ENCODE data around the gene LEMD3. TPM values are rescaled to one million over a fixed set of nuclear protein-coding genes. Genes with fewer than 3 reads are reported as not detected.

Gene LEMD3
- total RNA-seq, 1 donor from 2014 or later: 25.5 TPM

DNA sequence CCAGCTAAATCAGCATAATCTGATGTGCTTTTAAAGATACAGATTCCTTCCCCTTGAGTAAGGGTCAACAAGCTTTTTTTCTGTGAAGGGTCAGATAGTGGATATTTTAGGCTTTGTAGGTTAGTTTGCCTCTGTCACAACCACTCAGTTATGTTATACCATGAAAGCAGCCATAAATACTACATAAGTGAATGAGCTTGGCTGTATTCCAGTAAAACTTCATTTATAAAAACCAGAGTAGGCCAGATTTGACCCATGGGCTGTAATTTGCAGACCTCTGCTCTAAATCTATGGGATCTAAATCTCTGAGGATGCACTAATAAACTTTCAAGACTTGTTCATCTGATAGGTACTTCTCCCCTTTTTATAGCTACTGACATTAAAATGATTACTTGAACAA lies 47.7 kb downstream of the LEMD3 start:
- no peak for DNase-seq (ENCODE audit: low read depth)
- H3K36me3 ChIP-seq (ENCODE audit: control insufficient read depth, insufficient read depth, low read length): no peaks in the 10 kb centered on the region
- H3K4me3 ChIP-seq (ENCODE audit: low read depth, low read length): no peak overlapping the region
- H3K27me3 ChIP-seq (ENCODE audit: control insufficient read depth, insufficient read depth, low read length): no peaks in the 10 kb centered on the region
- TF ChIP-seq, protein P1, sequence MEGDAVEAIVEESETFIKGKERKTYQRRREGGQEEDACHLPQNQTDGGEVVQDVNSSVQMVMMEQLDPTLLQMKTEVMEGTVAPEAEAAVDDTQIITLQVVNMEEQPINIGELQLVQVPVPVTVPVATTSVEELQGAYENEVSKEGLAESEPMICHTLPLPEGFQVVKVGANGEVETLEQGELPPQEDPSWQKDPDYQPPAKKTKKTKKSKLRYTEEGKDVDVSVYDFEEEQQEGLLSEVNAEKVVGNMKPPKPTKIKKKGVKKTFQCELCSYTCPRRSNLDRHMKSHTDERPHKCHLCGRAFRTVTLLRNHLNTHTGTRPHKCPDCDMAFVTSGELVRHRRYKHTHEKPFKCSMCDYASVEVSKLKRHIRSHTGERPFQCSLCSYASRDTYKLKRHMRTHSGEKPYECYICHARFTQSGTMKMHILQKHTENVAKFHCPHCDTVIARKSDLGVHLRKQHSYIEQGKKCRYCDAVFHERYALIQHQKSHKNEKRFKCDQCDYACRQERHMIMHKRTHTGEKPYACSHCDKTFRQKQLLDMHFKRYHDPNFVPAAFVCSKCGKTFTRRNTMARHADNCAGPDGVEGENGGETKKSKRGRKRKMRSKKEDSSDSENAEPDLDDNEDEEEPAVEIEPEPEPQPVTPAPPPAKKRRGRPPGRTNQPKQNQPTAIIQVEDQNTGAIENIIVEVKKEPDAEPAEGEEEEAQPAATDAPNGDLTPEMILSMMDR (IDR thresholded peaks at IDR 0.05; ENCODE audit: insufficient read depth, low read length, poor library complexity, severe bottlenecking): no peak

DNA sequence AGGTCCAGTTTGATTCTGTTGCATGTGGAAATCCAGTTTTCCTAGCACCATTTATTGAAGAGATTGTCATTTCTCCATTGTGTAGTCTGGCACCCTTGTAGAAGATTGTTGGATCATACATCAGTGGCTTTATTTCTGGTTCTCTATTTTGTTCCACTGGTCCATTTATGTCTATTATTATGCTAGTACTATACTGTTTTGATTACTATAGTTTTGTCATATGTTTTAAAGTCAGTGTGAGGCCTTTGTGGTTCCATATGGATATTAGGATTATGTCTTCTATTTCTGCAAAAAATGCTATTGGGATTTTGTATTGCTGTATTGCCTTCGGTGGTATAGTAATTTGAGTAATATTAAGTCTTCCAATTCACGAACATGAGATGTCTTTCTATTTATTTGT lies 51.4 kb downstream of the LEMD3 start:
- H3K36me3 ChIP-seq (ENCODE audit: control insufficient read depth, insufficient read depth, low read length): no peaks in the 10 kb centered on the region
- H3K4me3 ChIP-seq (ENCODE audit: low read depth, low read length): no peak overlapping the region
- DNase-seq (ENCODE audit: low read depth): no peak
- TF ChIP-seq, protein P1 (IDR thresholded peaks at IDR 0.05; ENCODE audit: insufficient read depth, low read length, poor library complexity, severe bottlenecking): no peak
- H3K27me3 ChIP-seq (ENCODE audit: control insufficient read depth, insufficient read depth, low read length): no peaks in the 10 kb centered on the region

DNA sequence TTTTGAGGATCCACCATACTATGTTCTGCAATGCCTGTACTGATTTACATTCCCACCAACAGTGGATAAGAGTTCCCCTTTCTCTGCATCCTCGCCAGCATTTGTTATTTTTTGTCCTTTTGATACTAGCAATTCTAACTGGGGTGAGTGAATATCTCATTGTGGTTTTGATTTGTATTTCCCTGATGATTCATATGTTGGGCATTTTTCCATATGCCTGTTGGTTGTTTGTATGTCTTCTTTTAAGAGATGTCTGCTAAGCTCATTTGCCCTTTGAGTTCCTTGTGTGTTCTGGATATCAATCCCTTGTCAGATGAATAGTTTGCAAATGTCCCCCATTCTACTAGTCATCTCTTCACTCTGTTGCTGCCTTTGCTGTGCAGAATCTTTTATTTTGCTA lies 60.1 kb downstream of the LEMD3 start:
- TF ChIP-seq, protein P1 (IDR thresholded peaks at IDR 0.05; ENCODE audit: insufficient read depth, low read length, poor library complexity, severe bottlenecking): no peak
- no peak for DNase-seq (ENCODE audit: low read depth)
- Histone ChIP-seq H3K27me3 (ENCODE audit: control insufficient read depth, insufficient read depth, low read length) (no peaks in the 10 kb centered on the region), H3K4me3 (ENCODE audit: low read depth, low read length) (no peak overlapping the region), H3K36me3 (ENCODE audit: control insufficient read depth, insufficient read depth, low read length) (no peaks in the 10 kb centered on the region)

DNA sequence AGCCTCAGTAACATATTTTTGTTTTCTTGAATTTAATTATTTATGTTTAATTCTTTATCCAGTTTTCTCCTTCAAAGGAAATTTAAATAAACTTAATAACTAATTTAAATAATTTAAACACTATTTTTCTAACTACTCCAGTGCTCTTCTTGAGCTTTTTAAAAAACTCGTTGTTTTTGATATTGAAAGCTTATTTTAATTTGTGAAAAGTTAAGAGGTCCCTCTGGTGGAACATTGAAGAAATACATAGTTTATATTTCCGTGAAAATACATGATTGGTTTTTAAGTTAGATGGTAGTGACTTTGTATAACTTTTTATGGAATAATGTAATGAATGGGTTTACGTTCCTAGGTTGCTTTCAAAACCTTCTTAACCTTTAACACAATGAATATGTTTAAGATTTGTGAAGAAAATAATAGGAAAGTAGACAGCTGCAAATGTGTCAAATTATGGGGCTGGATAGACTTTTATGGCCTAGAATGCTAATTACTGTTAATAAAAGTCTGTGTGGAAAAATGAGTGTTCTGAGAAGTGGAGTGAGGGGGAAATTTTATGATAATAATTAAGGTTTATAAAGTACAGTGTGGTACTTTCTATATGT lies 63.2 kb downstream of the LEMD3 start:
- Histone ChIP-seq H3K36me3 (ENCODE audit: control insufficient read depth, insufficient read depth, low read length) (no peaks in the 10 kb centered on the region), H3K27me3 (ENCODE audit: control insufficient read depth, insufficient read depth, low read length) (no peaks in the 10 kb centered on the region), H3K4me3 (ENCODE audit: low read depth, low read length) (no peak overlapping the region)
- no peak for DNase-seq (ENCODE audit: low read depth)
- TF ChIP-seq, protein P1 (IDR thresholded peaks at IDR 0.05; ENCODE audit: insufficient read depth, low read length, poor library complexity, severe bottlenecking): no peak

DNA sequence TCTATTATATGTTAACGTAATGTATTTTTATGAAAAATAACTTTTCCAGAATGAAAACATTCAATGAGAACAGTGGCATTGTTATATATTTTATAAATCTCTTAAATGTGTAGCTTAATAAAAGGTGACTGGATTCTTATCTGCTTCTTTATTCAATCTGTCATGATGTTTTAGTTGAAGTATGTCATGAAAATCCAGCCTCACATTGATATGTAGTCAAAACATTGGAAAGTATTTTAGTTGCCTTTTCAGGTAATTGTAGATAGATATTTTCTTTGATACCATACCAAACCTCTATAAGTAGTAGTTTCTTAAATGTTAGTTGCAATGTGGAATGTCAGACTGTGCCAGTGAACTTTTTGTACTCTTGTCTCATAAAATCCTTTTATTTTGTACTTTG lies 67.8 kb downstream of the LEMD3 start:
- TF ChIP-seq, protein P1 (IDR thresholded peaks at IDR 0.05; ENCODE audit: insufficient read depth, low read length, poor library complexity, severe bottlenecking): no peak
- H3K36me3 ChIP-seq (ENCODE audit: control insufficient read depth, insufficient read depth, low read length): no peaks in the 10 kb centered on the region
- no peaks in the 10 kb centered on the region for H3K27me3 ChIP-seq (ENCODE audit: control insufficient read depth, insufficient read depth, low read length)
- no peak overlapping the region for H3K4me3 ChIP-seq (ENCODE audit: low read depth, low read length)
- DNase-seq (ENCODE audit: low read depth): no peak

DNA sequence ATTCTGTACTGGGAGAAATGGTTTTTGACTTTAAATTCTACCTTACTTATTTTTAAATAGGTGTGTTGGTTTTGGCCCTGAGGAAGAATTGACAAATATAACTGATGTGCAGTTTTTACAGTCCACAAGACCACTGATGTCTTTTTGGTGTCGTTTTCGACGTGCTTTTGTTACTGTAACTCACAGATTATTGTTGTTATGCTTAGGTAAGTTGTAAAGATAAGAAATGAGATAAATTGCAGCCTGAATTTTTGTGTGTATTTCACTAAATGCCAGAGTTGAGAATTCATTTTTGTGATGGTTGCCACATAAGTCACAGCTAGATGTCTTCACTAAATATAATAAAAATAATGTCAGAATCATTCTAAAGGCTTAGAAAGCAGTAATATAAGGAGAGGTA lies 69.2 kb downstream of the LEMD3 start:
- no peak overlapping the region for H3K4me3 ChIP-seq (ENCODE audit: low read depth, low read length)
- H3K36me3 ChIP-seq (ENCODE audit: control insufficient read depth, insufficient read depth, low read length): no peaks in the 10 kb centered on the region
- no peak for DNase-seq (ENCODE audit: low read depth)
- TF ChIP-seq, protein P1 (IDR thresholded peaks at IDR 0.05; ENCODE audit: insufficient read depth, low read length, poor library complexity, severe bottlenecking): no peak
- no peaks in the 10 kb centered on the region for H3K27me3 ChIP-seq (ENCODE audit: control insufficient read depth, insufficient read depth, low read length)
